Mesothelial cell of epicardium (in vitro differentiated cells): ENCODE data around the gene SLC35F1. TPM values are rescaled to one million over a fixed set of nuclear protein-coding genes. Genes with fewer than 3 reads are reported as not detected.

Experiments used
- DNase-seq, 2 experiments: peaks; one replicate each; pipeline ENCODE4 v3.0.0; 2021; ENCODE audit warnings: low spot score in 2 of 2; ENCODE audit not compliant: unreplicated experiment in 2 of 2
- H3K27ac Mint-ChIP-seq: 2 replicates; pipeline ENCODE4 v1.8.0; 2021; ENCODE audit warnings: mixed read lengths
- H3K27me3 Mint-ChIP-seq: 2 replicates; pipeline ENCODE4 v1.8.0; 2021; ENCODE audit warnings: low read depth, mixed read lengths
- H3K36me3 Mint-ChIP-seq: 2 replicates; pipeline ENCODE4 v1.8.0; 2021; ENCODE audit warnings: mixed read lengths
- H3K4me1 Mint-ChIP-seq: 2 replicates; pipeline ENCODE4 v1.8.0; 2021; ENCODE audit warnings: mixed read lengths
- H3K4me3 Mint-ChIP-seq: 2 replicates; pipeline ENCODE4 v1.8.0; 2021; ENCODE audit warnings: mild to moderate bottlenecking, moderate library complexity, mixed read lengths
- H3K9me3 Mint-ChIP-seq: 2 replicates; pipeline ENCODE4 v1.8.0; 2021; ENCODE audit warnings: mixed read lengths
- total RNA-seq: library from RNA; stranded (reverse); gene quantifications from 3 replicates; pipeline ENCODE4 v1.2.1, GENCODE V29; 2021
- TF ChIP-seq, protein P1 (sequence below): fragments of 200-600 bp; sonication (generic); IDR thresholded peaks from one replicate; pipeline ENCODE4 v1.5.0; 2021; ENCODE audit warnings: antibody characterized with exemption; ENCODE audit not compliant: unreplicated experiment

SLC35F1 gene
- total RNA-seq, 1 donor from 2014 or later = 0.78 TPM

DNA sequence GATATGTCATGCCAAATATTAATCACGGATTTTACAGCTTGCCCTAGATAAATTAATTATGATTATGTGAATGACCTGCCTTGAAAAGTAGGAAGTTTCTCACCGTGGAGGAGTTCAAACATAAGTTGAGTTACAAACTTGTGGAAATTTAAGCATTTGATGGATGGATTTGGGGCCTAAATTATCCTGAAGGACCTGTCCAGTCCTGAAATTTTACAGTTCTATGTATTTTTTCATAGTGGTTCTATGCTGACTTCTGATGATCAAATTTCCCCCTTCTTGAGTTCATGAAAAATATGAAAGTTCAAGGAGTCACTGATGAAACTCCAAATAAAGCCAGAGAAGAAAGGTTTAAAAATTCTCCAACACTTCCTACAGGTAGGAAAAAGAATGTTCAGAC, 178.6 kb downstream of the SLC35F1 start:
- Mint-ChIP-seq H3K4me3 (no peak overlapping the region), H3K4me1 (no peaks in the 10 kb centered on the region), H3K27ac (no peak overlapping the region), H3K36me3 (no peaks in the 10 kb centered on the region), H3K9me3 (peaks cover 5% of the 10 kb centered on the region), H3K27me3 (peaks cover 9% of the 10 kb centered on the region)
- no peak for DNase-seq
- TF ChIP-seq, protein P1, sequence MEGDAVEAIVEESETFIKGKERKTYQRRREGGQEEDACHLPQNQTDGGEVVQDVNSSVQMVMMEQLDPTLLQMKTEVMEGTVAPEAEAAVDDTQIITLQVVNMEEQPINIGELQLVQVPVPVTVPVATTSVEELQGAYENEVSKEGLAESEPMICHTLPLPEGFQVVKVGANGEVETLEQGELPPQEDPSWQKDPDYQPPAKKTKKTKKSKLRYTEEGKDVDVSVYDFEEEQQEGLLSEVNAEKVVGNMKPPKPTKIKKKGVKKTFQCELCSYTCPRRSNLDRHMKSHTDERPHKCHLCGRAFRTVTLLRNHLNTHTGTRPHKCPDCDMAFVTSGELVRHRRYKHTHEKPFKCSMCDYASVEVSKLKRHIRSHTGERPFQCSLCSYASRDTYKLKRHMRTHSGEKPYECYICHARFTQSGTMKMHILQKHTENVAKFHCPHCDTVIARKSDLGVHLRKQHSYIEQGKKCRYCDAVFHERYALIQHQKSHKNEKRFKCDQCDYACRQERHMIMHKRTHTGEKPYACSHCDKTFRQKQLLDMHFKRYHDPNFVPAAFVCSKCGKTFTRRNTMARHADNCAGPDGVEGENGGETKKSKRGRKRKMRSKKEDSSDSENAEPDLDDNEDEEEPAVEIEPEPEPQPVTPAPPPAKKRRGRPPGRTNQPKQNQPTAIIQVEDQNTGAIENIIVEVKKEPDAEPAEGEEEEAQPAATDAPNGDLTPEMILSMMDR = no peak

DNA sequence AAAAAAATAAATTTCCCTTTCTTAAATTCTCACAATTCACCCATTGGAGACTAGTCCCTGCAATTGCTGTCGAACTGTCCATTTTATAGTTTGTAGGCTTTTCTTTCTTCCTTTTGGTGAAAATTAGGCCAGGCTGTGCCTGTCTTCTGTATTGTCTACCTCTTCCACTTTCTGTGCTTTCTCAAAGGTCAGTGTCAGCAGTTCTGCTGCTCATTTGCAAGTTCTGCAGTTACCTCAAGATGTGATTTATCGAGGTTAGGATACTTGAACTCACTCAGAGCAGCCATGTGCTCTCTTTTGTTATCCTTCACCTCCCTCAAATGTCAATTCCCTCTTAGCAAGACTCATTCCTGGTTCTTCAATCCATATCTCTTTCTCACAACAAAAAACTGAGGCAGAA, 179.1 kb downstream of the SLC35F1 start:
- DNase-seq = no peak
- Mint-ChIP-seq H3K36me3 (no peaks in the 10 kb centered on the region), H3K27ac (no peak overlapping the region), H3K4me1 (no peaks in the 10 kb centered on the region), H3K9me3 (peaks cover 8% of the 10 kb centered on the region), H3K27me3 (peaks cover 5% of the 10 kb centered on the region), H3K4me3 (no peak overlapping the region)
- TF ChIP-seq, protein P1 = no peak

DNA sequence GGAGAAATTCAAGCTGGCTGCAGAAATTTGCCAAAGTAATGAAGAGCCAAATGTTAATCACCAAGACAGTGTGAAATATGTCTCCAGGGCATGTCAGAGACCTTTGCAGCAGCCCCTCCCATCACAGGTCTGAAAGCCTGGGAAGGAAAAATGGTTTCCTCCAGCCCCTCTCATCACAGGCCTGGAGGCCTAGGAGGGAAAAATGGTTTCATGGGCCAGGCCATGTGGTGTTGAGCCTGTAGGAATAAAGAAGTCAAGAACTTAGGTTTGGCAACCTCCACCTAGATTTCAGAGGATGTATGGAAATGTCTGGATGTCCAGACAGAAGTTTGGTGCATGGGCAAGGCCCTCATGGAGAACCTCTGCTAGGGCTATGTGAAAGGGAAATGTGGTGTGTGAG, 185.0 kb downstream of the SLC35F1 start:
- no peaks in the 10 kb centered on the region for H3K4me1 Mint-ChIP-seq
- no peak overlapping the region for H3K27ac Mint-ChIP-seq
- no peaks in the 10 kb centered on the region for H3K27me3 Mint-ChIP-seq
- DNase-seq = no peak
- TF ChIP-seq, protein P1 = no peak
- peaks cover 2% of the 10 kb centered on the region for H3K36me3 Mint-ChIP-seq
- H3K4me3 Mint-ChIP-seq = no peak overlapping the region
- peaks cover 28% of the 10 kb centered on the region for H3K9me3 Mint-ChIP-seq

DNA sequence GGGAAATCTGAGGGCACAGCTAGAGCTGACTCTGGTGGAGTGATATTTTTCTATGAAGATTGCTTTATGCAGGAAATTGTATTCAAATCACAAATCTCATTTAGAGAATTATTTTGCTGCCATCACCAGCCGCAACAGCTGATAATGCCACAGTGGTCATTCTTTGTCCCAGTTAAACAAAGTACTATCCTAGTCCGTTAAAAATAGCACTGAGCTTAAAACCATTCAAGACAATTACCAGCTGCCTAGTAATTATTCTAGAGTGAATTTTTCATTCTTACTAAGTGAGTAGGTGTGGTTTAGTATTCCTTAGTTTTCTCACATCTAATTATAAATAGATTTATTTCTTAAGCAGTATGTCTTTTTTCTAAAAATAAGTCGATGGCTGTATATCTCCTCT, 190.5 kb downstream of the SLC35F1 start:
- no peaks in the 10 kb centered on the region for H3K27me3 Mint-ChIP-seq
- TF ChIP-seq, protein P1 = no peak
- DNase-seq = no peak

DNA sequence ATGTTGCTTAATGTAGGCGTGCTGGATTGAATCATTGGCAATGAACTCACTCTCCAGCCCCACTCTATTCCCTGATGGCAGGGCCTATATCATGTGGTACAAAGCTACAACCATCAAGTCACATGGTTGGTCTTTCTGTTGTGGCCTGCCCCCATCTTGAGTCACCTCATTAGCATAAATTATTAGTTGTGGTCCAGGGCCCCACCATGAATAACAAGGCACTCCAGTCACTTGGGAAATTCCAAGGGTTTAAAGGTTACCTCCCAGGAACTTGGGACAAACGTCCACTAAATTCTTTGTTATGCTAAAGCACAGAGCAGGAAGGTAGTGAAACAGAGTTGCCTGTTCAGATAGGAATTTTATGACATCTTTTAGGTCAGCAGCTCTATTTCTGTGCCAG, 193.7 kb downstream of the SLC35F1 start:
- H3K4me1 Mint-ChIP-seq = no peaks in the 10 kb centered on the region
- no peaks in the 10 kb centered on the region for H3K9me3 Mint-ChIP-seq
- DNase-seq = no peak
- no peak overlapping the region for H3K27ac Mint-ChIP-seq
- no peak overlapping the region for H3K4me3 Mint-ChIP-seq
- H3K27me3 Mint-ChIP-seq = no peaks in the 10 kb centered on the region
- TF ChIP-seq, protein P1 = no peak
- no peaks in the 10 kb centered on the region for H3K36me3 Mint-ChIP-seq

More for the DNA sequence above, 190.5 kb downstream of the SLC35F1 start:
- no peak overlapping the region for H3K4me3 Mint-ChIP-seq
- H3K9me3 Mint-ChIP-seq = peaks cover 13% of the 10 kb centered on the region
- H3K4me1 Mint-ChIP-seq = no peaks in the 10 kb centered on the region
- no peaks in the 10 kb centered on the region for H3K36me3 Mint-ChIP-seq
- no peak overlapping the region for H3K27ac Mint-ChIP-seq

DNA sequence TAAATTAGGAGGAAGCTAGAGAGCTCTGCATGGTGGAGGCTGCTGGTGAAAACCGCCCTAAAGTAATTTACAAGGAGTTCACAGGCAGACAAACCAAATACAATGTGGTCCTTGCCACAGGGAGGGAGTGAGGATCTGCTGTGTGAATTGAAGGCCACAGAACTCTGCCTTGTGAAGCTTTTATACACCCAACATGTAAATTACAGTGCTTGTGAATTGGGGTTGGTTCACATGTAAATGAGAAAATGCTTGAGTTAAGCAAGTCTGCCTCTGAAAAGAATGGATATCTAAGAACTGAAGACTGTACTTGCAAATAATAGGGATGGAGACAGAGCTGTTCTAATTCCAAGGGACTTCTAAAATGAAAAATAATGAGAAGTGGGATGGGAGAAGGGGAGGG, 194.2 kb downstream of the SLC35F1 start:
- Mint-ChIP-seq H3K27me3 (no peaks in the 10 kb centered on the region), H3K36me3 (no peaks in the 10 kb centered on the region), H3K4me1 (no peaks in the 10 kb centered on the region), H3K4me3 (no peak overlapping the region), H3K9me3 (no peaks in the 10 kb centered on the region), H3K27ac (no peak overlapping the region)
- TF ChIP-seq, protein P1 = no peak
- DNase-seq = no peak
